GM23248 (cell line): ENCODE results near the gene NECAP2.
"Not testable (repeated sequence)": the region's sequence is repeated elsewhere in the genome, so short reads cannot be mapped to it uniquely, and the experiment has no call there.

Source experiments
- EZH2 ChIP-seq: fragments of 200-600 bp; sonication (generic); IDR thresholded peaks from 2 replicates; pipeline ENCODE4 v1.6.1; 2018; ENCODE audit warnings: antibody characterized with exemption, mild to moderate bottlenecking; ENCODE audit not compliant: insufficient read depth, poor library complexity, severe bottlenecking
- EZH2phosphoT487 ChIP-seq: fragments of 200-600 bp; sonication (generic); IDR thresholded peaks from 2 replicates; pipeline ENCODE4 v1.6.1; 2018; ENCODE audit warnings: antibody characterized with exemption, moderate library complexity, mild to moderate bottlenecking, low read depth; ENCODE audit not compliant: insufficient read depth

- TF ChIP-seq EZH2, EZH2phosphoT487: not testable (repeated sequence)
These were observed 68.4 kb downstream of the NECAP2 start for GRCh38 chr1:16508861-16509445.
